ENCODE results near the gene ALDH18A1.
"Not testable (repeated sequence)": the region's sequence is repeated elsewhere in the genome, so short reads cannot be mapped to it uniquely, and the experiment has no call there.

The ALDH18A1 gene

GRCh38 chr10:95656291-95657164 is at the start of gene ALDH18A1:
TSS of gene ALDH18A1 (minus strand) at chr10:95656711. CDS start at chr10:95653377, 3,334 bp downstream.
- peak; percentile 80 to 88 for DNase-seq (ENCODE audit: extremely low read depth in 1 of 2, low read depth in 1 of 2)

- no peak for DNase-seq (ENCODE audit: extremely low read depth in 1 of 2, low read depth in 1 of 2)
Observed at GRCh38 chr10:95698415-95698814, 41.9 kb upstream of the ALDH18A1 start.

GRCh38 chr10:95697429-95697828 is 40.9 kb upstream of the ALDH18A1 start:
- DNase-seq (ENCODE audit: extremely low read depth in 1 of 2, low read depth in 1 of 2), result no peak

GRCh38 chr10:95694665-95695064 is 38.2 kb upstream of the ALDH18A1 start:
- no peak for DNase-seq (ENCODE audit: extremely low read depth in 1 of 2, low read depth in 1 of 2)

GRCh38 chr10:95693668-95694534 is 37.4 kb upstream of the ALDH18A1 start, which contains the start of gene TCTN3:
TSS of gene TCTN3 (minus strand) at chr10:95693927. CDS start at chr10:95693899, 28 bp downstream.
- peak; percentile 90 to 93 for DNase-seq (ENCODE audit: extremely low read depth in 1 of 2, low read depth in 1 of 2)

- no peak for DNase-seq (ENCODE audit: extremely low read depth in 1 of 2, low read depth in 1 of 2)
Observed at GRCh38 chr10:95693071-95693667, 36.7 kb upstream of the ALDH18A1 start.

GRCh38 chr10:95691281-95691680 is 34.8 kb upstream of the ALDH18A1 start:
- no peak for DNase-seq (ENCODE audit: extremely low read depth in 1 of 2, low read depth in 1 of 2)

GRCh38 chr10:95688648-95689047 is 32.1 kb upstream of the ALDH18A1 start:
- no peak for DNase-seq (ENCODE audit: extremely low read depth in 1 of 2, low read depth in 1 of 2)

- DNase-seq (ENCODE audit: extremely low read depth in 1 of 2, low read depth in 1 of 2), result no peak
Observed at GRCh38 chr10:95683966-95684365, 27.5 kb upstream of the ALDH18A1 start.

- DNase-seq (ENCODE audit: extremely low read depth in 1 of 2, low read depth in 1 of 2), result no peak
Observed at GRCh38 chr10:95675403-95676116, 19.0 kb upstream of the ALDH18A1 start.

GRCh38 chr10:95674643-95675042 is 18.1 kb upstream of the ALDH18A1 start:
- DNase-seq (ENCODE audit: extremely low read depth in 1 of 2, low read depth in 1 of 2), result no peak

GRCh38 chr10:95672641-95673040 is 16.1 kb upstream of the ALDH18A1 start:
- not testable (repeated sequence) for DNase-seq (ENCODE audit: extremely low read depth in 1 of 2, low read depth in 1 of 2)

- no peak for DNase-seq (ENCODE audit: extremely low read depth in 1 of 2, low read depth in 1 of 2)
Observed at GRCh38 chr10:95664543-95664942, 8.0 kb upstream of the ALDH18A1 start.

GRCh38 chr10:95663496-95663895 is 7.0 kb upstream of the ALDH18A1 start:
- no peak for DNase-seq (ENCODE audit: extremely low read depth in 1 of 2, low read depth in 1 of 2)

- no peak for DNase-seq (ENCODE audit: extremely low read depth in 1 of 2, low read depth in 1 of 2)
Observed at GRCh38 chr10:95661818-95662217, 5.3 kb upstream of the ALDH18A1 start.

GRCh38 chr10:95660283-95660682 is 3.8 kb upstream of the ALDH18A1 start:
- DNase-seq (ENCODE audit: extremely low read depth in 1 of 2, low read depth in 1 of 2), result no peak

GRCh38 chr10:95657250-95657649 is 739 bp upstream of the ALDH18A1 start:
- DNase-seq (ENCODE audit: extremely low read depth in 1 of 2, low read depth in 1 of 2), result no peak

- DNase-seq (ENCODE audit: extremely low read depth in 1 of 2, low read depth in 1 of 2), result peak in 1 of 2 donors; percentile 3
Observed at GRCh38 chr10:95655571-95656290, 780 bp downstream of the ALDH18A1 start.

- DNase-seq (ENCODE audit: extremely low read depth in 1 of 2, low read depth in 1 of 2), result no peak
Observed at GRCh38 chr10:95653895-95654294, 2.6 kb downstream of the ALDH18A1 start.

Measured in activated CD8-positive, alpha-beta memory T cell treated with anti-CD3 and anti-CD28 coated beads for 1 hour (primary cell).